HepG2 (cell line): ENCODE measurements around the gene ZNF367. TPM values are rescaled to one million over a fixed set of nuclear protein-coding genes. Genes with fewer than 3 reads are reported as not detected.

ENCODE experiments used
- ARID3A ChIP-seq: IDR thresholded peaks from 2 replicates; pipeline ENCODE4 v1.6.1; 2012; ENCODE audit warnings: low read depth, low read length, improper control_type of control experiment
- FOXA3 ChIP-seq: IDR thresholded peaks from 2 replicates; pipeline ENCODE4 v1.6.1; 2016; ENCODE audit warnings: missing genetic modification reagents, missing compliant biosample characterization
- KDM2A ChIP-seq: sonication (generic); formaldehyde crosslinking; IDR thresholded peaks from 2 replicates; pipeline ENCODE4 v1.4.0; 2020; ENCODE audit warnings: low read depth, missing genetic modification reagents, borderline replicate concordance
- KLF9 ChIP-seq: IDR thresholded peaks from 2 replicates; pipeline ENCODE4 v1.6.1; 2016; ENCODE audit warnings: low read depth
- MBNL3 ChIP-seq: fragments of 250-450 bp; sonication (Bioruptor Pico); conservative IDR thresholded peaks from 2 replicates; pipeline ENCODE4 v1.8.0; 2022; ENCODE audit warnings: mild to moderate bottlenecking, inconsistent platforms
- PRDM4 ChIP-seq: sonication (generic); formaldehyde crosslinking; IDR thresholded peaks from 2 replicates; pipeline ENCODE4 v1.9.0; 2021; ENCODE audit warnings: missing genetic modification reagents, borderline replicate concordance
- RCOR2 ChIP-seq: IDR thresholded peaks from 2 replicates; pipeline ENCODE4 v1.6.1; 2016; ENCODE audit warnings: missing biosample characterization, missing genetic modification reagents
- SRY ChIP-seq: sonication (generic); formaldehyde crosslinking; IDR thresholded peaks from 2 replicates; pipeline ENCODE4 v1.8.0; 2022; ENCODE audit warnings: mild to moderate bottlenecking, missing genetic modification reagents
- THAP8 ChIP-seq: sonication (generic); formaldehyde crosslinking; IDR thresholded peaks from 2 replicates; pipeline ENCODE4 v1.5.1; 2020; ENCODE audit warnings: missing genetic modification reagents, mild to moderate bottlenecking, borderline replicate concordance
- USF2 ChIP-seq, 2 experiments: sonication (generic) in 1 of 2; formaldehyde crosslinking in 1 of 2; IDR thresholded peaks; 2 replicates each; pipeline versions ENCODE4 v1.5.1 to v1.6.1; 2011 to 2020; ENCODE audit warnings: borderline replicate concordance in 1 of 2, low read depth in 1 of 2, low read length in 1 of 2, mild to moderate bottlenecking in 1 of 2, missing genetic modification reagents in 1 of 2, moderate library complexity in 1 of 2
- ZBTB3 ChIP-seq: sonication (generic); formaldehyde crosslinking; IDR thresholded peaks from 2 replicates; pipeline ENCODE4 v1.4.0; 2020; ENCODE audit warnings: low read depth, mild to moderate bottlenecking, moderate library complexity, missing genetic modification reagents, borderline replicate concordance
- ZFP36 ChIP-seq: fragments of 150-350 bp; IDR thresholded peaks from 2 replicates; pipeline ENCODE4 v1.6.1; 2018; ENCODE audit warnings: borderline replicate concordance, low read length, low read depth; ENCODE audit not compliant: partially characterized antibody
- ZNF317 ChIP-seq: sonication (generic); formaldehyde crosslinking; IDR thresholded peaks from 2 replicates; pipeline ENCODE4 v1.5.0; 2020; ENCODE audit warnings: mild to moderate bottlenecking, missing genetic modification reagents
- ZNF333 ChIP-seq: sonication (generic); formaldehyde crosslinking; IDR thresholded peaks from 2 replicates; pipeline ENCODE4 v1.4.0; 2020; ENCODE audit warnings: mild to moderate bottlenecking, missing genetic modification reagents, borderline replicate concordance
- ZNF547 ChIP-seq: sonication (generic); formaldehyde crosslinking; IDR thresholded peaks from 2 replicates; pipeline ENCODE4 v1.5.1; 2020; ENCODE audit warnings: mild to moderate bottlenecking, missing genetic modification reagents
- ZNF607 ChIP-seq: sonication (generic); formaldehyde crosslinking; IDR thresholded peaks from 2 replicates; pipeline ENCODE4 v1.5.1; 2020; ENCODE audit warnings: missing genetic modification reagents, mild to moderate bottlenecking, borderline replicate concordance
- ZNF652 ChIP-seq: IDR thresholded peaks from 2 replicates; pipeline ENCODE4 v1.6.1; 2016; ENCODE audit warnings: low read depth, borderline replicate concordance
- ZSCAN12 ChIP-seq: sonication (generic); formaldehyde crosslinking; IDR thresholded peaks from 2 replicates; pipeline ENCODE4 v1.9.0; 2021; ENCODE audit warnings: mild to moderate bottlenecking, missing genetic modification reagents
- polyA plus RNA-seq, 8 experiments: library from polyadenylated mRNA; depleted of rRNA in 3 of 8; stranded (reverse) in 7 of 8; unstranded in 1 of 8; fragments of >200 nt; fragmentation: Illumina TruSeq in 4 of 8; extraction: Trizol in 4 of 8; gene quantifications; 2 replicates each; pipeline versions ENCODE4 v1.2.1 to v1.2.3, GENCODE V29; 2011 to 2016; ENCODE audit warnings: low read depth in 4 of 8, missing spikeins in 1 of 8, mixed read lengths in 1 of 8; ENCODE audit not compliant: insufficient read depth in 1 of 8
- total RNA-seq, 5 experiments: library from RNA; depleted of rRNA; stranded (reverse); fragments of >200 nt; fragmentation: Illumina TruSeq; extraction: Trizol; gene quantifications; 2 replicates each; pipeline ENCODE4 v1.2.3, GENCODE V29; 2016; ENCODE audit warnings: low read depth in 1 of 5

The ZNF367 gene
- total and polyA plus RNA-seq, 2 of the 13 experiments (the other 11 are each of a cell fraction or from before 2014, with no cell fraction given), result 2.9 to 7.7 TPM

- TF ChIP-seq ZSCAN12 (CRISPR knock-in tag) (no peak), ZNF607 (CRISPR knock-in tag) (peak; percentile 58; the same call in 1 of the 2 replicates), MBNL3 (no peak), USF2 (IDR thresholded peaks at IDR 0.05; ENCODE audit: low read depth, low read length) (no peak), USF2 (CRISPR knock-in tag; IDR thresholded peaks at IDR 0.05; ENCODE audit: borderline replicate concordance) (no peak), FOXA3 (CRISPR knock-in tag) (peak; percentile 80), ZBTB3 (CRISPR knock-in tag) (no peak), ZNF547 (CRISPR knock-in tag) (0 out of 2 replicates have a peak, but pooled peaks have one; percentile 55), KDM2A (CRISPR knock-in tag) (peak; percentile 81), ARID3A (peak; percentile 57), SRY (peak; percentile 64; the same call in 1 of the 2 replicates), THAP8 (no peak), ZFP36 (no peak), RCOR2 (CRISPR knock-in tag) (no peak; the same call in none of the 2 replicates), KLF9 (CRISPR knock-in tag) (no peak), ZNF333 (no peak), ZNF317 (CRISPR knock-in tag) (no peak), ZNF652 (CRISPR knock-in tag) (0 out of 2 replicates have a peak, but pooled peaks have one; percentile 26), PRDM4 (no peak)
Measured at GRCh38 chr9:96391021-96391765, 27.0 kb downstream of the ZNF367 start (continued).
